Coronary artery (tissue), 2 donors: Measurements from ENCODE around the gene TM4SF20.
"Not testable (repeated sequence)": the region's sequence is repeated elsewhere in the genome, so short reads cannot be mapped to it uniquely, and the experiment has no call there.

ENCODE experiments used
- DNase-seq: peaks from one replicate; pipeline ENCODE4 v3.0.0-alpha.2; 2017; ENCODE audit warnings: low spot score
- H3K27ac ChIP-seq, 2 donors: fragments of 200-600 bp; sonication (generic); one replicate each; pipeline ENCODE4 v1.5.1; 2016 to 2019
- H3K4me3 ChIP-seq: fragments of 200-600 bp; sonication (generic); 2 replicates; pipeline ENCODE4 v1.5.1; 2016; ENCODE audit warnings: mild to moderate bottlenecking, moderate library complexity
- CTCF ChIP-seq: fragments of 200-600 bp; sonication (generic); IDR thresholded peaks from one replicate; pipeline ENCODE4 v1.5.1; 2019; ENCODE audit warnings: antibody characterized with exemption

TM4SF20 gene

GRCh38 chr2:227397562-227397961 lies 18.5 kb upstream of the TM4SF20 start:
- TF ChIP-seq CTCF, result no peak
- DNase-seq, result no peak
- no peak overlapping the region for H3K27ac ChIP-seq

DNA sequence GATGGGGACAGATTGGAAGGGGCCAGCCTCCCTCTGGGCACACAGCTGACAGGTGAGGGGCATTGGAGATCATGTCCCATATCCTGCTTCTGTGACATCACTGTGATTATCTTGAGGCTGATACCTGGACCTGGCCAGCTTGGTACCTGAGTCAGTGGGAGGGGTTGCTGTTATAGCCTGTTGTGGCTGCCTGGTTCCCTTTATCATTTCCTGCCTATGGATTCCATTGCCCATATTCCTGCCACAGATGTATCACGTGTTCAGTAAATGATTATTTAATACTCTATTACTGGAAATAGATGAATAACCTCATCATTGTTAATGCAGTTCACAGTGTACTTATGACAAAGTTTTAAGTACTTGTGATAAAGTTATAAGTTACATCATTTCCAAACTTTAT lies 16.4 kb upstream of the TM4SF20 start:
- DNase-seq, result no peak
- TF ChIP-seq CTCF, result no peak
- H3K4me3 ChIP-seq, result no peak overlapping the region
- no peak overlapping the region for H3K27ac ChIP-seq

More at GRCh38 chr2:227397562-227397961, 18.5 kb upstream of the TM4SF20 start:
- H3K4me3 ChIP-seq, result no peak overlapping the region

DNA sequence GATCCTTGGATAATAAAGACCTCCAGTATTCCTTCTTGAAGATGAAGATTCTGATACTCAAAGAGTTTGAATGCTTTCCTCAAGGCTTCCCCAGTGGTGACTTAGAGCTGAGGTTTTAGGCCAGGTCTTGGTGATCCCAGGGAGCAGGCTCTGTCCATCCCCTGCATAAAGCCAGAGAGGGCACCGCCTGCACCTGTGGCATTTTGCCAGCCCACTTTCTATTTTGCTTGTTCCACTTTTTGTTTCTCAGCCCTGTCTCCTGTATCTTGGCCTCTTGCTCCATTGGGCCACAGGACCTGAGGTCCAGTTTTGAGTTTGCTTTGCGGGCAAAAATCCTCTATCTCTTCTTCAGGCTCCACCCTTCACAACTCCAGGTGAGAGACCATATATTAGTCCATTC lies 15.3 kb upstream of the TM4SF20 start:
- no peak overlapping the region for H3K27ac ChIP-seq
- DNase-seq, result no peak
- TF ChIP-seq CTCF, result no peak
- no peak overlapping the region for H3K4me3 ChIP-seq

GRCh38 chr2:227390468-227391256 lies 11.6 kb upstream of the TM4SF20 start:
- TF ChIP-seq CTCF, result no peak
- no peak overlapping the region for H3K27ac ChIP-seq
- no peak overlapping the region for H3K4me3 ChIP-seq
- no peak for DNase-seq

GRCh38 chr2:227389661-227390060 lies 10.6 kb upstream of the TM4SF20 start:
- DNase-seq, result no peak
- no peak overlapping the region for H3K27ac ChIP-seq
- no peak for TF ChIP-seq CTCF
- H3K4me3 ChIP-seq, result no peak overlapping the region

DNA sequence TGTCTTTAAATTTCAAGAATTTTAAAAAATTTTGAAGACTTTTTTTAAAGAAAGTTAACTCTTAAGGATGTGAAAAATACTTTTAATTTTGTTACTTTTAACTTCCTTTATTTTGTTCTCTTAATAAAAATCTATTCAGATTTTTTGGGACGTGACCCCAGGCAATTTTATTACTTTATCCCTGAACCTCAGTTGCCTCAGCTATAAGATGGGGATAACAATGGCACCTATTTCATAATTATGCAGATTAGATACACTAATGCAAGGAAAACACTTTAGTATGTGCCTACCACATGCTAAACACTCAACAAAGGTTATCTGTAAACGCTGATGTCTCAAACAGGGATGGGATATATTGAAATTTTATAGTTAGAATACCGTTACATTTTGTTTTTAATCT lies 10.1 kb upstream of the TM4SF20 start:
- Histone ChIP-seq H3K4me3 (no peak overlapping the region), H3K27ac (no peak overlapping the region)
- DNase-seq, result no peak
- no peak for TF ChIP-seq CTCF

- Histone ChIP-seq H3K27ac (no peak overlapping the region), H3K4me3 (no peak overlapping the region)
- TF ChIP-seq CTCF, result no peak
- DNase-seq, result no peak
Observed at GRCh38 chr2:227388537-227389011, 9.5 kb upstream of the TM4SF20 start.

GRCh38 chr2:227387583-227387982 lies 8.5 kb upstream of the TM4SF20 start, which contains the start of gene SCYGR1:
Gene SCYGR1, minus strand, starts transcription at chr2:227387949. Its CDS starts 0 bp downstream, at chr2:227387949.
- not testable (repeated sequence) for DNase-seq, H3K27ac ChIP-seq, H3K4me3 ChIP-seq
